KBM-7 (cell line): ENCODE data around the gene FLNB.

Source experiments
- DNase-seq: peaks from one replicate; pipeline ENCODE4 v3.0.0-alpha.2; 2015
- in situ Hi-C: fragments of 300-500 bp; cut with MboI; formaldehyde crosslinking; loops from 2 replicates; pipeline ENCODE4 v1.14.3; 2020; ENCODE audit warnings: low sequenced_read_pairs, low pct_unique_long_range_greater_than_20kb, mixed read lengths

Gene FLNB

DNA sequence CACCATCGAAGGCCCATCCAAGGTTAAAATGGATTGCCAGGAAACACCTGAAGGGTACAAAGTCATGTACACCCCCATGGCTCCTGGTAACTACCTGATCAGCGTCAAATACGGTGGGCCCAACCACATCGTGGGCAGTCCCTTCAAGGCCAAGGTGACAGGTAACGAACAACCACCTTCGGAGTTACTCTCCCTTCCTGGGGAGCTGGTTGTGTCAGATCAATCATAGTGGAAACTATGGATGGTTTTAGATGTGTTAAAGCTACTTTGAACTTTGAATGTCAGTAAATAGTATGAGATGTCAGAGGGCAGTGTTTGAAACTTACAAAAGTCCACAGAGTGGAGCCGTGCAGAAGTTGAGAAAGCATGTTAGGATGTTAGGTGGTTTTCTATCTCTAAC, 160.3 kb downstream of the FLNB start:
- no peak for DNase-seq
- in situ Hi-C loops = no loop called here

DNA sequence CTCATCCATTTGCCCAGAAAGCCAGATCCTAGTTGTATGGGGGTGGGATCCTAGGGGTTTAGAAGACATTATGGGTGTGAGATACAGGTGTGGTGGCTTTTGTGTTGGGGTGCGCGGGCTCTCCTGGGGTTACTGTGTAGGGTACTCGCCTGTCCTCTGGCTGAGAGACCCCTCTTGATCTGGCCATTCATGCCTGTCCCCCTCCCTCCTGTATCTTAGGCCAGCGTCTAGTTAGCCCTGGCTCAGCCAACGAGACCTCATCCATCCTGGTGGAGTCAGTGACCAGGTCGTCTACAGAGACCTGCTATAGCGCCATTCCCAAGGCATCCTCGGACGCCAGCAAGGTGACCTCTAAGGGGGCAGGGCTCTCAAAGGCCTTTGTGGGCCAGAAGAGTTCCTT, 161.1 kb downstream of the FLNB start:
- in situ Hi-C loops = no loop called here
- DNase-seq = no peak

DNA sequence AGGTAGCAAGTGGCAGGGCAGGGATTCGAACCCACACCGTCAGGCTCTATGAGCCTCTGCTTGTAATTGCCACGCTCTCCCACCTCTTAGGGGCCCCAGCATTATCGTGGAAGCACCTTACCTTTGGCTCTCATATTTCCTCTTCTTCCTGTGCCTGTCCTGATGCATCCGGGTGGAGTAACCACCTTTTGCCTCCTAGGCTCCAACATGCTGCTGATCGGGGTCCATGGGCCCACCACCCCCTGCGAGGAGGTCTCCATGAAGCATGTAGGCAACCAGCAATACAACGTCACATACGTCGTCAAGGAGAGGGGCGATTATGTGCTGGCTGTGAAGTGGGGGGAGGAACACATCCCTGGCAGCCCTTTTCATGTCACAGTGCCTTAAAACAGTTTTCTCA, 162.2 kb downstream of the FLNB start:
- DNase-seq = no peak
- in situ Hi-C loops = no loop called here

DNA sequence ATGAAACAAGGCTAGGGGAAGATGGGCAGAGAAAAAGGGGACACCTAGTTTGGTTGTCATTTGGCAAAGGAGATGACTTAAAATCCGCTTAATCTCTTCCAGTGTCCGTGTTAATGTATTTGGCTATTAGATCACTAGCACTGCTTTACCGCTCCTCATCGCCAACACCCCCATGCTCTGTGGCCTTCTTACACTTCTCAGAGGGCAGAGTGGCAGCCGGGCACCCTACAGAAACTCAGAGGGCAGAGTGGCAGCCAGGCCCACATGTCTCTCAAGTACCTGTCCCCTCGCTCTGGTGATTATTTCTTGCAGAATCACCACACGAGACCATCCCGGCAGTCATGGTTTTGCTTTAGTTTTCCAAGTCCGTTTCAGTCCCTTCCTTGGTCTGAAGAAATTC, 162.9 kb downstream of the FLNB start:
- in situ Hi-C loops = no loop called here
- DNase-seq = no peak

DNA sequence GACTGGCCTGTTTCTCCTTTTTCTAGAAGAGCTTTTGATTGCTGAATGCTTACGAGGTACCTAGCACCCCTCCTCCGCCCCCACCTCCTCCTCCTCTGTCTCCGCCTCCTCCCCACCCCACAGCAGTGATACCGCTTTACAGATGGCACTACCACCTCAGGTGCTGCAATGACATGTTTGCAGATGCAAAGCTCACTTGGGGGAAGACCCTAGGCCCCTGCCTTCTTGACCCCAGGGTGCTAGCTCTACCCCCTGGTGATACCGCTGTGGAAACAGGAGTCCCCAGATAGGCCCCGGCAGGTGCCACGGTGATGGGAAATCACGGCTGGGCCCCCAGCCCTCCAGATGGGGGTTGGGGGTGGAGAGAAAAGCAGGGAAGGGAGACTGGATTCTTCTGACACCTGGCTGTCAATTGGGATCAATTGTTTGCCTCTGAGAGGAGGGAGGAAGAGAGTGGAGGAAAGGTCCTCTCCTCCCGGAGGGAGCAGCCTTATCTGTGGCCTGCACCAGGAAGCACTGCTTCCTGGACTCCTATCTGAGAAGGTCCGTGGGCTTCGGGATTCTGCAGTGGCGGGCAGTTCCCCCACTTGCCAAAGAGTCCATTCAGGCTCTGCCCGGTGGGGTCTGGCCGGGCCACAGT, 164.9 kb downstream of the FLNB start:
- no peak for DNase-seq
- in situ Hi-C loops = no loop called here

DNA sequence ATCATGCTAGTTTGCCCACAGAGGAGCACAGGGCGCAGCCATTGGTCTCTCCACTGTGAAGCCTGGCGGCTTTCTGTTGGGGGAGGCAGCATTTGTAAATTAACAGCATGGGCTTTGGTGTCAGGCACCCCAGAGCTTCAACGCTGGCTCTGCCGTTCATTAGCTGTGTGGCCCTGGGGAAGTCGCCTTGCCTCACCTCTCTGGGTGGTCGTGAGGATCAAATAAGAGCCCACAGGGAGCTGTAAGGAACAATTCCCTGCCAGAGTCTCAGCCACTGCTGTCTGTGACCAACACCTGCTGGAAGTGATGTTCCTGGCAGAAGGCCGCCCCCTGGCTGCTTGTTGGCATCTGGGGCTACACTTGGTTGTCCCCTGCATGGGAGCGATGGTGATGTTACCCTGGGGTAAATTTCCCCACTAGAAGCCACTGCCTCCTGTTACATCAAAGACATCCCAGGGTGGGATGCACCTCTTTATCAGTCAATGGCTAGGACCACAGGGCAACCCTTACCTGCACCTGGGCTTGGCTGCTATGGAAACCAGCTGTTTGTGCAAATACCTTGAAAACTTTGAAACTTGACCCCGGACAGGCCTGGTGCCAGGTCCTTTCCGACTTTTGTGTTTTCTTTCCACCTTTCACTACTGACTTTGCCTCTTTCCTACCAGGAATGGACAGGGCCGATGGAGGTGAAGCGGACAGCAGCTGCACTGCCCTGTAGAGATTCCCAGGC, 165.6 kb downstream of the FLNB start:
- in situ Hi-C loops = no loop called here
- peak; percentile 54 for DNase-seq

DNA sequence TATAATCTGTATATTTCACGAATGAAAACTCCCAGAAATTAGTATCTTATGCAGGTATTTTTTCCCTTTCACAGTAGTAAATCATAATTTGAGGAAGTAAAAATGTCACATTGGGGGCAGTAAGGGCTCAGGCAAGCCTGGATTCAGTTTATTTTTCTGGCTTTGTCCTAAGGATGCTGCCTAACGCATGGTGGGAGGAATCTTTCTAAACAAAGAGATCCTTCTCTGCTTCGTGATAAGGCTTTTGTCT, 166.9 kb downstream of the FLNB start:
- peak; percentile 57 for DNase-seq
- in situ Hi-C loops = loop anchor here (25.0 kb wide), 1 partner anchor 362 kb away; the partner anchor contains the start of gene ACOX2

DNA sequence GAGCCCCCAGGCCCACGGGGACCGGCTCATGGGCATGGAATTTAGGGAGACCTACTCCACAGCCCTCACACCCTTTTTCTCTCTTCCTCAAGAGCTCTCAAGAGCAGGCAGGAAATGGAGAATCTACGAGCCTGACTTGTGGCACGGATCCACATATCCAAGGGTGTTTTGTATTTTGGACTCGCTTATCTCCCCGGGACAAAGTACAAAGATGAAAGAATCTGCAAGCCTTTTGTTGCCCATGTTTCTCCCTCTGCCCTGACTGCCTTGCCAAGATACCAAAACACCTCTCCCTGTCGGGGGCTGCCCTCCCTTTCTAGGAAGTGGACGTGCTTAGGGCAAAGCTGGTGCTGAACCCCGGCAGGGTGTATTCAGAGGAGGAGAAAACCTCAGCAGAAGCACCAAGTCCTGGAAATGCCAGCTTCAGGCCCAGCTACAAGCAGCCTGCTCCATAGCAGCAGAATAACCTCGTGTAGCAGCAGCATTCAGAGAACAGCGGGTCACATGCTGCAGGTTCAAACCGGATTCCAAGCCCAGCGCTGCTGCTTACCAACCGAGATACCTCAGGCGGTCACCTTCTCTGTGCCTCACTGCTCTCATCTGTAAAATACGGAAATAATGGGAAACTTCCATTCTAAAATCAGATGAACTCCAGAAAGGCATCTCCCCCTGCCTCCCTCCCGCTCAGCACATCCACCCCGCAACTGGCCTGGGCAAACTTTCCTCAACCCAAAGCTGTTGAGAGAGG, 167.4 kb downstream of the FLNB start:
- DNase-seq = peak; percentile 60
- in situ Hi-C loops = loop anchor here (25.0 kb wide), 1 partner anchor 362 kb away; the partner anchor contains the start of gene ACOX2

DNA sequence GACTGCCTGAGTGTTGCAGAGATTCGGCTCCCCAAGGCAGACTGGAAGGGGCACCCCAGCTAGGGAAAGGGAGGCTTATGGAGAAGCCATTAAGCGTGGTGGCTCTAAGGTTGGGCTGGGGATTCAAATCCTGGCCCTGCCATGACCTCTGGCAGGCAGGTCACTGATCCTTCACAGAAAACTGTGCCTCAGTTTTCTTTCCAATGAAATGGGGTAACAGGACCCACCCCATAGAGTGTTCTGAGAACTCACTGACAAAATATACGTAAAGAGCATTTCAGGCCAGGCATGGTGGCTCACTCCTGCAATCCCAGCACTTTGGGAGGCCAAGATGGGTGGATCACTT, 167.9 kb downstream of the FLNB start:
- no peak for DNase-seq
- in situ Hi-C loops = loop anchor here (25.0 kb wide), 1 partner anchor 361 kb away; the partner anchor contains the start of gene ACOX2

DNA sequence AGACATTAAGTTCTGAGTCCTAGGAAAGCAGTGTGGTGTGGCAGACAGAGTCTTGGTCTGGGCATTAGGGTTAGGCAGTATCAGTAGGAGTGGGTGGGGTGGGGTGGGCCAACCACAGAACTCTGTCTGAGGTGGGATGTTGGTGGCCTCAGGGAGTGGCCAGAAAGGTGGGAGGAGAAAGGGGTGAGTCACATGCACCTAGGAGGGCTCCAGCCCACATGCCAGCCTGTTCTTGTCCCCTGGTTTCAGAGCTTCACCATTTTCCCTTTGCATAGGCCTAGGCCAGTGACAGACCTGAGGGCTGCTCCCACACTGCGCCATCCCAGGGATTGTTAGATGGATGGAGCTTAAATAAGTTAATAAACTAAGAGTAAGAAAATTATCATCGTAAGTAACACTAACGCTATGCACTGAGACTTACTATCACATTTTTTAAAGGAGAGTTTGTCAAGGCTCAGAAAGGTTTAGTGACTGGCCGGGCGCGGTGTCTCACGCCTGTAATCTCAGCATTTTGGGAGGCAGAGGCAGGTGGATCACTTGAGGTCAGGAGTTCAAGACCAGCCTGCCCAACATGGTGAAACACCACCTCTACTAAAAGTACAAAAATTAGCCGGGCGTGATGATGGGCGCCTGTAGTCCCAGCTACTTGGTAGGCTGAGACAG, 168.7 kb downstream of the FLNB start:
- no peak for DNase-seq
- in situ Hi-C loops = loop anchor here (25.0 kb wide), 1 partner anchor 360 kb away; the partner anchor contains the start of gene ACOX2

DNA sequence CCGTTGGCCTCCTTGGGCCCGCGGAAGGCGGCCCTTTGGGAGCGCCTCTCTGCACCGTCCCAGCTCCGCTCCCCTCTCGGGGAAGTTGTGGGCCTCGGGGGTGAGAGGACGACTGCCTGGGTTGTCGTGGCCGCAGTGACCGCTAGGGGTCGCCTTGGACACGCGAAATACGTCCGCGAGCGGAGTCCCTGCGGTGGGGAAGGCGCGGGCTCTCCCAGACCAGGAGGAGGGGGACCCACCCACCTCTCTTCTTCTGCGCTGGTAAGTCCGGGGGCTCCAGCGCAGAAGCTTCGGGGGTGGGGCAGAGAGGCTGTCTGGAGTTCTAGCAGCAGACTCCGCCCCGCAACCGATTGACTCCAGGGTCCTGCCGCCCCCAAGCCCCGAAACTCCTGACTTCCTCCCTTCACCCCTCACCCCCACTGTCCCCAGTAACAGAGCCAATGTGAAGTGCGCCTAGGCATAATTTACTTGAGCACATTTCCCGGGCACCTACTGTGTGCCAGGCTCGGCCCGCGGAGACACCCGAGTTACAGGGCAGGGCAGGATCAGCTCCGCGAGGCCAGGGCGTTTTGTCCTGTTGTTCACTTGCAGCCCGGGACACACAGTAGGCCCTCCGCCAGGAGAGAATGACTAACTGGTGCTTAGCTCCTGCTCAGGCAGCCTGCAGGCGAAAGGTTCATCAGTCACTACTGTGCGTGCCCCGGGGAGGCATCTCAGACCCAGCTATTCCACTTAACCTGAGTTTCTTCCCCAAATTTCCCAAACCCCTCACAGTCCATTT, 169.7 kb downstream of the FLNB start:
- DNase-seq = peak; percentile 92
- in situ Hi-C loops = loop anchor here (25.0 kb wide), 1 partner anchor 359 kb away; the partner anchor contains the start of gene ACOX2

DNA sequence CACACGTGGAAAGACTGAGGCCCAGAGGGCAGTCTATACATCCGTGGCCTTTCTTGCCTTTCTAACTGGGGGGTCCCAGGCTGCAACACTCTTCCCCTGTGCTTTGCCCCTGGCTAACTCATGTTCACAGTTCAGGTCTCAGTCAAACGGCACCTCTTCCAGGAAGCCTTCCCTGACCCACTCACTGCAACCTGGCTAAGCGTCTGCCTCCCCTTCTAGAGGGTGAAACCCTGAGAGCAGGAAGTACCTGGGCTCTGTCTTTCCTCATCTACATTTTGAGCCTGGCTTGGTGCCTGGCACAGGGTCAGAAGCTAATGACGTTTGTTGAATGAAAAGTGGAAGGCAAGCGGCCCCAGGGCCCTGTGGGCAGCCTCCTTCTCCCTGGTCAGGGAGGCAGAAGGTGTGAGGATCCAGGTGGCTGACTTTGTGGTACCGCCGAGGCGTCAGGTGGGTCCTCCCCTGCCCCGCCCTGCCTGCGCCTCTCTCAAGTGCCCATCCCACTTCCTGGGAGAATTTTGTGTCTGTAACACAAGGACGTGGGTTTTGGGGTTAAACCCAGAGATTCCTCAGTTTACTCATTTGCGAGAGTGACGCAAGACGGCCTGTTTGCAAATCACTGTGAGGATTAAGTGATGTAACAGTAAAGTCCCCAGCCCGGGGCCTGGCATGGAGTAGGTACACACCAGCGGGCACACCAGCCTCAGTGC, 170.5 kb downstream of the FLNB start:
- in situ Hi-C loops = loop anchor here (25.0 kb wide), 1 partner anchor 359 kb away; the partner anchor contains the start of gene ACOX2
- no peak for DNase-seq

DNA sequence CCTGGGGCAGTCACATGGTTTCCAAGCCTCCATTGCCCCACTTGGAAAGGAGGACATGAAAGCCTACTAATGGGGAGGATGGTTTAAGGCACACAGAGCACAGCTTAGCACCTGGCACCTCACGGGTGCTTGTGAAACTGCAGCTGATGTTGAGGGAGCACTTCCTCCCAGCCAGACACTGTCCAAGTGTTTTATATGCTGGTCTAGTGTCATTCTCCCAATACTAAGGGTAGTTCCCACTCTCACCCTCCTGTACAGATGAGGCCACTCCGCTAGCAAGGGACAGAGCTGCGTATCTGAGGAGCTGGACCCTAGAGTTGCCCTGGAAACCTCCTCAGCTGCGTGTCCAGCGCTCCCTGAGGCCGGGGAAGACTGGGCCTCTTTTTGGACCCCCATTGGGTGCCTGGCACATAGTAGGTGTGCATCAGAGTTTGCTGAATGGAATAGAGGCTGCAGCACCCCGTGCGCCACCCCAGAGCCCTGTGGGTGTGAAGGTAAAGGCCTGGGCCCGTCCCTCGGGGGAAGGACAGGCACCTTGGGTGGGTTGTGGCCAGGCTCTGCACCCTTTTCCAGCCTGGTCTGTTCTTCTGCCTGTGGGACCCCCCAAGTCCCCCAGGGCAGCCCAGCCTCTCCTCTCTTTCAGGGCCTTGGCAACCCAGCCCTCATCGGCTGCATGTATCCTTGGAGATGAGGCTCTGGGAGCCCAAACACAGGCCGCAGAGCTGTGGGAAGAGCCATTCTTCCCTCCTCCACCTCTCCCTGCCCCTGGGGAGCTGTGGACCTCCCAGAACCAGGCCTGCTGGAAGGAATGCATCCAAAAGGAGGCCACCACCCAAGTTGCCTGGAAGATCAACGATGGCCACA, 171.2 kb downstream of the FLNB start:
- no peak for DNase-seq
- in situ Hi-C loops = loop anchor here (10.0 to 25.0 kb wide), 2 partner anchors 115 to 358 kb away; partner anchors contain the start of gene ACOX2

DNA sequence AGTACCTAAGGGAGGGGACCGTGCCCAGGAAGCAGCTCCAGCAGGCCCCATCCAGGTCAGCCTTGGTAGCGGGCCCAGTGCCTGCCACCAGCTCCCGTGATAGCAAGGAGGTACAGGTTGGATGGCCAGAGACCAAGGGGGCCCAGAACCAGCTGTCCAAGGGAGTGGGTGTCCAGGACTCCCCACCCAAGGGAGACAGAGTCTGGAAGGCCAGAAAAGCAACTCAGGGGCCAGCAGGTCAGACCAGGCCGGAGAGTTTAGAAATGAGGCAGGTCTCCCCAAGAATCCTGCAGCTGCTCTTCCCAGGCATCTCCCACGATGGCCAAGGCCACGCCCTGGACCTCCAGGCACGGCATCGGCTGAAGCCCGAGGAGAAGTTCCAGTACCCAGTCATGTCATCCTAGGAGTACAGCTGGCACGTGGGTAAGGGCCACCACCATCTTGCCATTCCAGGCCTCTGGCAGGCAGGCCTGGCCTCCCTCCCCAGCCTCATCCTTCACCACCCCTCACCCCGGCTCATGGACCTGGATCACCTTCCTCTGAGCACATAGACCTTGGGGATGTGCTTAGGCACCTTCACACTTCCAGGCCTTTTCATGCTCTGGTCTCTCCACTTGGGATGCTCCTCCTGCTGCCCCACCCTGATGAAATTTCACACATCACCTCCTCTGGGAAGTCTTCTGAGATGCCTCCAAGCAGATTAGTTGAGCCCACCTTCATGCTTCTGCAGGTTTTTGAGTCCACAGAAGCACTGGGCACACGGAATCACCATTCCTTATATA, 172.1 kb downstream of the FLNB start:
- in situ Hi-C loops = loop anchor here (10.0 to 25.0 kb wide), 2 partner anchors 115 to 357 kb away; partner anchors contain the start of gene ACOX2

DNA sequence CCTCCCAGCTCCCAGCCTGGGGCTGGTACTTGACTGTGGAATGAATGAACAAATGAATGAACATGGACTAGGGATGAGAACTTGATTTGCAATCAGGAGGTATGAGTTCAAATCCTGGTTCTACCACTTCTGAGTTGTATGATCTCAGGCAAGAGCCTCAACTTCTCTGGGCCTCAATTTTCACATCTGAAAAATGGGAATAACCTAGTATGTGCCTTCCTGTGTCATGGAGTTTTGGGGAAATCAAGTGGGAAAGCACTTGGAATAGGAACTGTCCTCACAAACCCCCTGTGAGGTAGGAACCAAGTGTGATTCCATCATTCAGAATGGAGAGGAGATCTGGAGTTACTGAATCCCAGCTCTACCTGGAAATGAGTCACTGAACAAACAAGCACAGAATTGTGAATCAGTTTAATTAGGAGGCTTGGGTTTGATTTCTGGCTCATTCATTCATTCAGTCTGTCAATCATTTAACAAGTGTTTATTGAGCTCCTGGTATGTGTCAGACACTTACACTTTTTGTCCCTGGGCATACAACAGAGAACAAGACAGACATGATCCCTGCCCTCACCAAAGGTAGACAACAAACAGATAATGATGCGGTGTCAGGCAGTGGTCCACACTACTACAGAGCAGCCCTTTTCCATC, 172.8 kb downstream of the FLNB start:
- in situ Hi-C loops = loop anchor here (10.0 to 25.0 kb wide), 2 partner anchors 114 to 356 kb away; partner anchors contain the start of gene ACOX2
- DNase-seq = no peak

More for the DNA sequence above, 172.1 kb downstream of the FLNB start:
- DNase-seq = no peak

DNA sequence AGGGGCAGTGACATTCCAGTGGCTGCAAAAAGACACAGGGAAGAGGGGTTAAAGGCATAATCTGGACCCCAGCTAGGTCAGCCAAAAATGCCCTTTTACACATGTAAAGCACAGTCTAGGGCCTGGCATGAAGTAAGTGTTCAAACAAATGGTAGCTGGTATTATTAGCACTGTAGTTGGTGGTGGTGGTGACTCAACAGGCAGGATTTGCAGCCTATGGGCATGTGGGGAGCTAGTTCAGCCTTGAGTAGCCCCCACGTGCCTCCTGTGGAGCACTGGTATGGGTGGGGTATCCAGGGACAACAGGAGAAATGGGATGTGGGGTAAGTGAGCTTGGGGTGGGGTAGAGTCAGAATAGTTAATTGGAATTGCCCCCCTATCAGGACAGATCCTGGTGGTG, 175.0 kb downstream of the FLNB start:
- in situ Hi-C loops = loop anchor here (10.0 to 25.0 kb wide), 2 partner anchors 112 to 354 kb away; partner anchors contain the start of gene ACOX2
- DNase-seq = no peak
